Measurements from ENCODE around the gene TRPM7. TPM values are rescaled to one million over a fixed set of nuclear protein-coding genes. Genes with fewer than 3 reads are reported as not detected.

TRPM7 gene
- total and polyA plus RNA-seq, 8 donors, result 30.6 to 47.6 (median 40.1) TPM

DNA sequence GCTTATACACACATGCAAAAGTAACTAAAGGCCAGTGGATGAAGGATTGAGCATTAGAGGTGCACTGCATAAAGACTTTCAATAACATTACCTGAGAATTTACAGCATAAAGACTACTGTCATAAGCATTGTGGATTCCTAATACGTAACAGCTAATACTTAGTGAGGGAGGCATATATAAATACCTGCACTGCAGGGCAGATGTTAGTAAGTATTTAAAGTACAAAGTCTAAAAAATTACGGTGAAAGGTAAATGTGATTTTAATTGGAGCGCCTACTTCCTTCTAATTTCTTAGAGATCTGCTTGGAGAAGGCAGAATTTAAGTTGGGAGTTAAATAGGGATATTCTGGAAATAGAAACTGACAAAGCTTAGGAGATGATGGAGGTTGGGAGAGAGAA lies 25.4 kb upstream of the TRPM7 start:
- TF ChIP-seq, protein P1, sequence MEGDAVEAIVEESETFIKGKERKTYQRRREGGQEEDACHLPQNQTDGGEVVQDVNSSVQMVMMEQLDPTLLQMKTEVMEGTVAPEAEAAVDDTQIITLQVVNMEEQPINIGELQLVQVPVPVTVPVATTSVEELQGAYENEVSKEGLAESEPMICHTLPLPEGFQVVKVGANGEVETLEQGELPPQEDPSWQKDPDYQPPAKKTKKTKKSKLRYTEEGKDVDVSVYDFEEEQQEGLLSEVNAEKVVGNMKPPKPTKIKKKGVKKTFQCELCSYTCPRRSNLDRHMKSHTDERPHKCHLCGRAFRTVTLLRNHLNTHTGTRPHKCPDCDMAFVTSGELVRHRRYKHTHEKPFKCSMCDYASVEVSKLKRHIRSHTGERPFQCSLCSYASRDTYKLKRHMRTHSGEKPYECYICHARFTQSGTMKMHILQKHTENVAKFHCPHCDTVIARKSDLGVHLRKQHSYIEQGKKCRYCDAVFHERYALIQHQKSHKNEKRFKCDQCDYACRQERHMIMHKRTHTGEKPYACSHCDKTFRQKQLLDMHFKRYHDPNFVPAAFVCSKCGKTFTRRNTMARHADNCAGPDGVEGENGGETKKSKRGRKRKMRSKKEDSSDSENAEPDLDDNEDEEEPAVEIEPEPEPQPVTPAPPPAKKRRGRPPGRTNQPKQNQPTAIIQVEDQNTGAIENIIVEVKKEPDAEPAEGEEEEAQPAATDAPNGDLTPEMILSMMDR (IDR thresholded peaks at IDR 0.05), result no peak
- Histone ChIP-seq H3K4me1 (no peaks in the 10 kb centered on the region), H3K36me3 (peaks cover 0 to 54% of the 10 kb centered on the region in 2 donors), H3K27ac (no peak overlapping the region), H3K27me3 (no peaks in the 10 kb centered on the region), H3K4me3 (no peak overlapping the region), H3K9me3 (no peaks in the 10 kb centered on the region)
- DNase-seq (no peak), ATAC-seq (no peak)
- intact Hi-C loops (cut with DNase I), result no loop called here

DNA sequence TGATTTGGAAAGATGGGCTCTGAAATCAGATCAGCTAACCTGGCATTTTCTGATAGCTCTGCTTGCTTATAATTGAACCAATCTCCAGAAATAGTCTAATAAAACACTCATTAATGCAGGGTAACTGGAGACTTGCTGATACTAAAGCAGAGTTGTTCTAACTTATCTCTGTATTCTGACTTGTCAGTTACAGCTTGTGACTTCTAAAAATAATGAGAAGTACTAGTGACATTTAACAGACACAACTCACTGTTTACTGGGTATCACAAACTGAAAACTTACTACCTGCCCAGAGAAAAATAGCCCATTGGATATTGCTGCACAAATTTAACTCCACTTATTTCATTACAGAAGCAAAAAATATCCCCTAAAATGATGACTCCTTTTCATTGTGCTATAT lies 24.0 kb upstream of the TRPM7 start:
- DNase-seq (no peak), ATAC-seq (no peak)
- Histone ChIP-seq H3K36me3 (peaks cover 0 to 56% of the 10 kb centered on the region in 2 donors), H3K4me1 (no peaks in the 10 kb centered on the region), H3K27me3 (no peaks in the 10 kb centered on the region), H3K9me3 (no peaks in the 10 kb centered on the region), H3K4me3 (no peak overlapping the region), H3K27ac (no peak overlapping the region)
- TF ChIP-seq, protein P1 (IDR thresholded peaks at IDR 0.05), result no peak
- intact Hi-C loops (cut with DNase I), result no loop called here

DNA sequence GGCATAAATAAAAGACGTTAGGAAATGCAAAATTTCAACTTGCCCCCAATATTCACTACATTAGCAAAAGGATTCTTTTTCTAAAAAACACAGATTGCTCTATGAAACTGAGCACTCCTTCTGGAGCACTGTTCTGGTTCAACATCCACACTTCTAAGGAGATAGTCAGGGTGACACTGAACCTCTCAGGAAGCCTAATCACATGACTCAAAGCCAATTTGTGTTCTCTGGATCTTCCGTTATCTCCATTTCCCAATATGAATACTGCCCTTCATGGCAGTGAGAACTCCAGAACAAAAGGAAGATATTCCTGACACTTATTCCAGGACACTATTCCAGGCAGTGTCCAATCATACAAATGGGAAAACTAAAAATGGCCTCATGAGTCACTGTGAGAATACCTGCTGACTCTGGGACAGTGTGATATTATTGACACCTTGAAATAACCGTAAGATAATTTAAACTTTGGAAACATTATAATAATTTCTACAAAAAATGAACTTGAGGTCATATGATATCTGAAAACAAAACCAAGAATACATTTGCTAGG lies 21.4 kb upstream of the TRPM7 start:
- DNase-seq (no peak), ATAC-seq (no peak)
- TF ChIP-seq, protein P1 (IDR thresholded peaks at IDR 0.05), result no peak
- Histone ChIP-seq H3K9me3 (no peaks in the 10 kb centered on the region), H3K36me3 (peaks cover 0 to 63% of the 10 kb centered on the region in 2 donors), H3K4me1 (no peaks in the 10 kb centered on the region), H3K27me3 (no peaks in the 10 kb centered on the region), H3K27ac (no peak overlapping the region), H3K4me3 (no peak overlapping the region)
- intact Hi-C loops (cut with DNase I), result no loop called here

DNA sequence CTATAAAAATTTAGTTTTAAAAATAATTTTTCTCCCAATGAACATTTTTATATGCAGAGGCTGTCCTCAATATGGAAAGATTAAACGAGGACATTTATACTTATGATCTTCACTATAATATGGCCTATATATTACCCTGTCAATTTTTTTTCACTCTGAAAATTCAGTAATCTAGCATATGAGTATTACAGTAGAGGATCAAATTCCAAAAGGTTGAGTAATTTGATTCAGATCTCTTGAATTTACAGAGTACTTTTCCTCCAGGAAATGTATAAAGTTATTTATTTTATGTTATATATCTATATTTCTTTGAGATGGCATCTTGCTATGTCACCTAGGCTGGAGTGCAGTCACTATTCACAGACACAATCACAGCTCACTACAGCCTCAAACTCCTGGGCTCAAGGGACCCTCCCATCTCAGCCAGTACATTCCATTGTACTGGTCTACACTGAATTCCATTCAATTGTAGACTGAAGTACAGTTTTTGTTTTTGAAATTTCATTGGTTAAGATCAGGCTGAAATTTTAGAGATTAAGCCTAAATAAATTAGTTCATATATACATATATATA lies 16.3 kb upstream of the TRPM7 start:
- Histone ChIP-seq H3K4me3 (no peak overlapping the region), H3K9me3 (no peaks in the 10 kb centered on the region), H3K27me3 (no peaks in the 10 kb centered on the region), H3K27ac (no peak overlapping the region), H3K36me3 (peaks cover 0 to 33% of the 10 kb centered on the region in 2 donors), H3K4me1 (no peaks in the 10 kb centered on the region)
- DNase-seq, result no peak
- ATAC-seq, result no peak
- intact Hi-C loops (cut with DNase I), result no loop called here
- TF ChIP-seq, protein P1 (IDR thresholded peaks at IDR 0.05), result no peak

DNA sequence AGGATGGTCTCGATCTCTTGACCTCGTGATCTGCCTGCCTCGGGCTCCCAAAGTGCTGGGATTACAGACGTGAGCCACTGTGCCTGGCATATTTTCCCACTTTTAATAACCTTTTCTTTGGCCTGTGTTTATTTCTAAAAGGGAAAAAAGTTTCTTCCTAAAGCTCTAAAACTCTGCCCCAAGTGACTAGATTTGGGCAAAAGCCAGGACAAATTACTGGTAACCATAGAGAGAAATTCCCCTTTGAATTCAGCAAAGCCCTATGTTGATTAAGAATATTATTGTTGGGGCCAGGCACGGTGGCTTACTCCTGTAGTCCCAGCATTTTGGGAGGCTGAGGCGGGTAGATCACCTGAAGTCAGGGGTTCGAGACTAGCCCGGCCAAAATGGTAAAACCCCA lies 11.5 kb upstream of the TRPM7 start:
- no peak overlapping the region for H3K4me3 ChIP-seq
- ATAC-seq (no peak), DNase-seq (no peak)
- no peak overlapping the region for H3K27ac ChIP-seq
- TF ChIP-seq, protein P1 (IDR thresholded peaks at IDR 0.05), result no peak
- no peaks in the 10 kb centered on the region for H3K27me3 ChIP-seq
- no peaks in the 10 kb centered on the region for H3K9me3 ChIP-seq
- intact Hi-C loops (cut with DNase I), result no loop called here
- H3K36me3 ChIP-seq, result no peaks in the 10 kb centered on the region
- H3K4me1 ChIP-seq, result no peaks in the 10 kb centered on the region

All from left lung (tissue), 10 donors.